ENCODE data around the gene LYL1. TPM values are rescaled to one million over a fixed set of nuclear protein-coding genes. Genes with fewer than 3 reads are reported as not detected.

Gene LYL1
- total RNA-seq, 4 donors from 2014 or later: 4.2 to 10.9 (median 7.7) TPM

GRCh38 chr19:13060964-13061927 lies 41.4 kb downstream of the LYL1 start:
- intact Hi-C loops (cut with DNase I): loop anchor here (2.0 kb wide), 1 partner anchor 78 kb away; no protein-coding TSS in a partner anchor
- no peaks in the 10 kb centered on the region for H3K27me3 ChIP-seq
- H3K9me3 ChIP-seq: no peaks in the 10 kb centered on the region
- DNase-seq: peak; percentile 87 to 89
- WGBS, 2 donors: 4 to 10% methylated on average over 26 to 29 of the region's 40 CpGs
- H3K4me1 ChIP-seq: peaks cover 49 to 74% of the 10 kb centered on the region in 2 donors
- no peaks in the 10 kb centered on the region for H3K36me3 ChIP-seq
- peak overlapping the region; percentile 60 to 81 (median 74) for H3K27ac ChIP-seq
- TF ChIP-seq CTCF (IDR thresholded peaks at IDR 0.05): peak; percentile 84 to 98 (median 95)
- TF ChIP-seq POLR2A (IDR thresholded peaks at IDR 0.05): no peak
- peak overlapping the region in 1 of 3 donors; percentile 30 for H3K4me3 ChIP-seq (replicated peaks in 1 of 3)

- Histone ChIP-seq H3K27ac (peak overlapping the region; percentile 60 to 81 (median 74)), H3K36me3 (no peaks in the 10 kb centered on the region), H3K4me1 (peaks cover 58 to 83% of the 10 kb centered on the region in 2 donors), H3K27me3 (no peaks in the 10 kb centered on the region), H3K9me3 (no peaks in the 10 kb centered on the region), H3K4me3 (replicated peaks in 1 of 3) (no peak overlapping the region)
- intact Hi-C loops (cut with DNase I): loop anchor here (2.0 kb wide), 1 partner anchor 78 kb away; no protein-coding TSS in a partner anchor
- TF ChIP-seq POLR2A (IDR thresholded peaks at IDR 0.05): no peak
- TF ChIP-seq CTCF (IDR thresholded peaks at IDR 0.05): no peak
- DNase-seq: peak; percentile 87 to 93
- WGBS, 2 donors: 34 to 36% methylated on average over 18 of the region's 19 CpGs
Measured at GRCh38 chr19:13060233-13060963, 42.3 kb downstream of the LYL1 start.

- peak in 1 of 2 donors; percentile 34 for DNase-seq
- H3K9me3 ChIP-seq: no peaks in the 10 kb centered on the region
- H3K27me3 ChIP-seq: no peaks in the 10 kb centered on the region
- intact Hi-C loops (cut with DNase I): no loop called here
- peaks cover 71 to 91% of the 10 kb centered on the region in 2 donors for H3K4me1 ChIP-seq
- no peaks in the 10 kb centered on the region for H3K36me3 ChIP-seq
- peak overlapping the region; percentile 85 to 100 (median 100) for H3K27ac ChIP-seq
- H3K4me3 ChIP-seq (replicated peaks in 1 of 3): no peak overlapping the region
- WGBS, 2 donors: 60 to 77% methylated on average over 12 of the region's 12 CpGs
- TF ChIP-seq POLR2A (IDR thresholded peaks at IDR 0.05) (no peak), CTCF (IDR thresholded peaks at IDR 0.05) (peak in 1 of 6 experiments; percentile 17)
Measured at GRCh38 chr19:13058951-13059660, 43.6 kb downstream of the LYL1 start.

- TF ChIP-seq CTCF (IDR thresholded peaks at IDR 0.05) (no peak), POLR2A (IDR thresholded peaks at IDR 0.05) (no peak)
- intact Hi-C loops (cut with DNase I): no loop called here
Measured at GRCh38 chr19:13057744-13058143, 44.9 kb downstream of the LYL1 start.

More at GRCh38 chr19:13057744-13058143, 44.9 kb downstream of the LYL1 start:
- Histone ChIP-seq H3K4me3 (replicated peaks in 1 of 3) (no peak overlapping the region), H3K27me3 (no peaks in the 10 kb centered on the region), H3K27ac (peak overlapping the region; percentile 85 to 100 (median 100)), H3K36me3 (no peaks in the 10 kb centered on the region), H3K4me1 (peaks cover 84 to 95% of the 10 kb centered on the region in 2 donors), H3K9me3 (no peaks in the 10 kb centered on the region)
- no peak for DNase-seq
- 44 to 58% methylated on average over 2 of the region's 2 CpGs for WGBS, 2 donors

Data from thyroid gland (tissue), 4 donors.